Activated naive CD4-positive, alpha-beta T cell (primary cell): Measurements from ENCODE around the gene NINL.

Experiments used
- DNase-seq, 4 experiments: peaks; one replicate each; lab custom pipeline; 2025; lab: John Stamatoyannopoulos, UW

The NINL gene

GRCh38 chr20:25500880-25501351 is 84.4 kb downstream of the NINL start:
- DNase-seq = no peak

- no peak for DNase-seq
Measured at GRCh38 chr20:25499855-25500434, 85.4 kb downstream of the NINL start.

GRCh38 chr20:25499031-25499430 is 86.3 kb downstream of the NINL start:
- no peak for DNase-seq

GRCh38 chr20:25498280-25498606 is 87.1 kb downstream of the NINL start:
- no peak for DNase-seq

GRCh38 chr20:25497586-25498279 is 87.6 kb downstream of the NINL start:
- no peak for DNase-seq

- DNase-seq = no peak
Measured at GRCh38 chr20:25496968-25497401, 88.3 kb downstream of the NINL start.

GRCh38 chr20:25496165-25496967 is 89.0 kb downstream of the NINL start:
- DNase-seq = no peak

- no peak for DNase-seq
Measured at GRCh38 chr20:25495189-25495824, 90.0 kb downstream of the NINL start.

GRCh38 chr20:25494506-25495188 is 90.7 kb downstream of the NINL start:
- no peak for DNase-seq

- DNase-seq = no peak
Measured at GRCh38 chr20:25493748-25494505, 91.4 kb downstream of the NINL start.

- no peak for DNase-seq
Measured at GRCh38 chr20:25493137-25493536, 92.2 kb downstream of the NINL start.

- DNase-seq = no peak
Measured at GRCh38 chr20:25491446-25492038, 93.8 kb downstream of the NINL start.

- DNase-seq = no peak
Measured at GRCh38 chr20:25490656-25491445, 94.5 kb downstream of the NINL start.

- no peak for DNase-seq
Measured at GRCh38 chr20:25489221-25489871, 96.0 kb downstream of the NINL start.

GRCh38 chr20:25487975-25488374 is 97.4 kb downstream of the NINL start:
- no peak for DNase-seq

- DNase-seq = no peak
Measured at GRCh38 chr20:25487306-25487705, 98.0 kb downstream of the NINL start.

GRCh38 chr20:25486377-25486776 is 99.0 kb downstream of the NINL start:
- no peak for DNase-seq

- DNase-seq = no peak
Measured at GRCh38 chr20:25485872-25486271, 99.5 kb downstream of the NINL start.

- DNase-seq = no peak
Measured at GRCh38 chr20:25484911-25485511, 100.3 kb downstream of the NINL start.
